Measurements from ENCODE around the gene ALG8. TPM values are rescaled to one million over a fixed set of nuclear protein-coding genes. Genes with fewer than 3 reads are reported as not detected.

Gene ALG8
- total RNA-seq, 1 experiment from 2014 or later = 188 TPM

- H3K4me1 Mint-ChIP-seq (ENCODE audit: low read depth, unreplicated experiment) = peaks cover 29% of the 10 kb centered on the region
- H3K27ac Mint-ChIP-seq (ENCODE audit: unreplicated experiment) = peak within 1 kb of the TSS; percentile 70
- BruUV-seq (replicated peaks) = no TSS peak
- Histone ChIP-seq H3K36me3 (ENCODE audit: control insufficient read depth, insufficient read depth, low read length) (no peaks in the 10 kb centered on the region), H3K4me3 (ENCODE audit: low read depth, low read length) (no peak within 1 kb of the TSS), H3K4me1 (peaks cover 31% of the 10 kb centered on the region), H3K27me3 (replicated peaks; ENCODE audit: control insufficient read depth, insufficient read depth, low read length) (no peaks in the 10 kb centered on the region), H3K9me3 (no peaks in the 10 kb centered on the region)
- TF ChIP-seq, protein P1, sequence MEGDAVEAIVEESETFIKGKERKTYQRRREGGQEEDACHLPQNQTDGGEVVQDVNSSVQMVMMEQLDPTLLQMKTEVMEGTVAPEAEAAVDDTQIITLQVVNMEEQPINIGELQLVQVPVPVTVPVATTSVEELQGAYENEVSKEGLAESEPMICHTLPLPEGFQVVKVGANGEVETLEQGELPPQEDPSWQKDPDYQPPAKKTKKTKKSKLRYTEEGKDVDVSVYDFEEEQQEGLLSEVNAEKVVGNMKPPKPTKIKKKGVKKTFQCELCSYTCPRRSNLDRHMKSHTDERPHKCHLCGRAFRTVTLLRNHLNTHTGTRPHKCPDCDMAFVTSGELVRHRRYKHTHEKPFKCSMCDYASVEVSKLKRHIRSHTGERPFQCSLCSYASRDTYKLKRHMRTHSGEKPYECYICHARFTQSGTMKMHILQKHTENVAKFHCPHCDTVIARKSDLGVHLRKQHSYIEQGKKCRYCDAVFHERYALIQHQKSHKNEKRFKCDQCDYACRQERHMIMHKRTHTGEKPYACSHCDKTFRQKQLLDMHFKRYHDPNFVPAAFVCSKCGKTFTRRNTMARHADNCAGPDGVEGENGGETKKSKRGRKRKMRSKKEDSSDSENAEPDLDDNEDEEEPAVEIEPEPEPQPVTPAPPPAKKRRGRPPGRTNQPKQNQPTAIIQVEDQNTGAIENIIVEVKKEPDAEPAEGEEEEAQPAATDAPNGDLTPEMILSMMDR (IDR thresholded peaks at IDR 0.05; ENCODE audit: insufficient read depth in 1 of 2, low read depth in 1 of 2, low read length in 1 of 2, severe bottlenecking in 1 of 2, unreplicated experiment in 1 of 2) = no peak
- H3K36me3 Mint-ChIP-seq (ENCODE audit: insufficient read depth, unreplicated experiment) = peaks cover 32% of the 10 kb centered on the region
- DNase-seq = no peak
- intact Hi-C loops (cut with micrococcal nuclease; ENCODE audit: unreplicated experiment) = loop anchor here (2.0 kb wide), 1 partner anchor 15 kb away; the partner anchor contains the start of gene NDUFC2
- ChIA-PET POLR2A (no interaction called here), CTCF (interaction anchor here (0.7 kb wide), 1 partner anchor 24 kb away, joined by 3 read pairs; no protein-coding TSS in a partner anchor)
- H3K27me3 Mint-ChIP-seq (ENCODE audit: insufficient read depth, unreplicated experiment) = no peaks in the 10 kb centered on the region
- no peak within 1 kb of the TSS for H3K4me3 Mint-ChIP-seq (ENCODE audit: unreplicated experiment)
- H3K9me3 Mint-ChIP-seq (ENCODE audit: unreplicated experiment) = no peaks in the 10 kb centered on the region
Measured at GRCh38 chr11:78063440-78064181, 75.8 kb downstream of the ALG8 start, which contains the start of gene THRSP. TSS of gene THRSP (plus strand) at chr11:78063861. CDS start at chr11:78063882, 21 bp downstream.

DNA sequence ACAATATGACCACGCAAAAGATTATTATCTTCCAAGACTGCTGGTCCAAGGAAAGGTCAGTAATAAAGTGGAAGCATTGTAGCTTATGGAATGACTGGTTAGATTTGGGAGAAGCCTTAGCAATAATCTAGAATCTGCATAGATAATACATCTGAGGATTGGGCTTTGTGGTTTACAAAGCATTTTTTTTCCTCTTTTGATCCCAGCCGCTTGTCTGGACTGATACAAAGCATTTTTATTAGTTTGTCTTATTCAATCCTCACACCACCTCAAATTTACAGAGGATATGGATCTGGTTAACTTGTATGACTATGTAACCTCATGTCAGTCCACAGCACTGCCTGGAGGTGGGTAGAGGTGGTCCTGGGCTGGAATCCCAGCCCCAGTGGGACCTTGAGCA lies 76.8 kb downstream of the ALG8 start:
- BruUV-seq (replicated peaks) = no TSS peak
- Mint-ChIP-seq H3K27ac (ENCODE audit: unreplicated experiment) (peak overlapping the region; percentile 70), H3K4me3 (ENCODE audit: unreplicated experiment) (no peak overlapping the region), H3K36me3 (ENCODE audit: insufficient read depth, unreplicated experiment) (peaks cover 22% of the 10 kb centered on the region), H3K9me3 (ENCODE audit: unreplicated experiment) (no peaks in the 10 kb centered on the region), H3K4me1 (ENCODE audit: low read depth, unreplicated experiment) (peaks cover 28% of the 10 kb centered on the region), H3K27me3 (ENCODE audit: insufficient read depth, unreplicated experiment) (no peaks in the 10 kb centered on the region)
- POLR2A ChIA-PET = interaction anchor here (0.6 to 2.0 kb wide), 2 partner anchors 15 to 77 kb away, joined by 3 to 10 read pairs; partner anchors contain the start of gene ALG8
- Histone ChIP-seq H3K4me1 (peaks cover 31% of the 10 kb centered on the region), H3K36me3 (ENCODE audit: control insufficient read depth, insufficient read depth, low read length) (no peaks in the 10 kb centered on the region), H3K4me3 (ENCODE audit: low read depth, low read length) (no peak overlapping the region), H3K9me3 (no peaks in the 10 kb centered on the region), H3K27me3 (replicated peaks; ENCODE audit: control insufficient read depth, insufficient read depth, low read length) (no peaks in the 10 kb centered on the region)
- intact Hi-C loops (cut with micrococcal nuclease; ENCODE audit: unreplicated experiment) = loop anchor here (1.0 to 2.0 kb wide), 2 partner anchors 16 to 28 kb away; partner anchors contain the start of gene NDUFC2
- CTCF ChIA-PET = interaction anchor here (0.6 kb wide), 1 partner anchor 42 kb away, joined by 3 read pairs; no protein-coding TSS in a partner anchor
- TF ChIP-seq, protein P1 (IDR thresholded peaks at IDR 0.05; ENCODE audit: insufficient read depth in 1 of 2, low read depth in 1 of 2, low read length in 1 of 2, severe bottlenecking in 1 of 2, unreplicated experiment in 1 of 2) = no peak
- DNase-seq = peak in 1 of 2 experiments; percentile 73

DNA sequence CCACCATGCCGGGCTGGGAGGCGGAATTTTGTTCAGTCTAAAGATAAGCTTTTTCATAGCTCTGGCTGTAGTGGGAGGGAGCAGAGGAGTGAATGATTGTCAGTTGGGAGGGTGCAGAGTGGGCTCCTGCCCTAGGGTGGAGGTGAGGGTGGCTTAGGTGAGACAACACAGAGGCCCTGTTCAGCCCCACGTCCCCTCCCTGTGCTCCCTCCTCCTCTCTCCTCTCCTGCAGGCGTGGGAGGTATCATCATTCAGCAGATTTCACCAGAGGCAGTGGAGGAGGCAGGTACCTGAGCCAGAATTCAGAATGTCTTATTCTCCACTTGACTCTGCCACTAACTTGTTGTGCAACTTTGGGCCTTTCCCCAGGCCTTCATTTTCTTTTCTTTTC lies 77.5 kb downstream of the ALG8 start:
- intact Hi-C loops (cut with micrococcal nuclease; ENCODE audit: unreplicated experiment) = loop anchor here (1.0 to 2.0 kb wide), 2 partner anchors 17 to 28 kb away; partner anchors contain the start of gene NDUFC2
- peak; percentile 63 to 68 for DNase-seq
- no peaks in the 10 kb centered on the region for H3K27me3 Mint-ChIP-seq (ENCODE audit: insufficient read depth, unreplicated experiment)
- Histone ChIP-seq H3K9me3 (no peaks in the 10 kb centered on the region), H3K4me3 (ENCODE audit: low read depth, low read length) (no peak overlapping the region), H3K4me1 (peaks cover 31% of the 10 kb centered on the region), H3K27me3 (replicated peaks; ENCODE audit: control insufficient read depth, insufficient read depth, low read length) (no peaks in the 10 kb centered on the region), H3K36me3 (ENCODE audit: control insufficient read depth, insufficient read depth, low read length) (no peaks in the 10 kb centered on the region)
- H3K9me3 Mint-ChIP-seq (ENCODE audit: unreplicated experiment) = no peaks in the 10 kb centered on the region
- POLR2A ChIA-PET = interaction anchor here (0.6 to 2.0 kb wide), 2 partner anchors 16 to 78 kb away, joined by 3 to 10 read pairs; partner anchors contain the start of gene ALG8
- TF ChIP-seq, protein P1 (IDR thresholded peaks at IDR 0.05; ENCODE audit: insufficient read depth in 1 of 2, low read depth in 1 of 2, low read length in 1 of 2, severe bottlenecking in 1 of 2, unreplicated experiment in 1 of 2) = no peak
- no TSS peak for BruUV-seq (replicated peaks)
- peaks cover 21% of the 10 kb centered on the region for H3K4me1 Mint-ChIP-seq (ENCODE audit: low read depth, unreplicated experiment)
- no peak overlapping the region for H3K4me3 Mint-ChIP-seq (ENCODE audit: unreplicated experiment)
- CTCF ChIA-PET = interaction anchor here (0.6 to 1.4 kb wide), 4 partner anchors 14 to 502 kb away, joined by 3 to 13 read pairs (median 3); no protein-coding TSS in a partner anchor
- H3K36me3 Mint-ChIP-seq (ENCODE audit: insufficient read depth, unreplicated experiment) = peaks cover 21% of the 10 kb centered on the region
- peak overlapping the region; percentile 70 for H3K27ac Mint-ChIP-seq (ENCODE audit: unreplicated experiment)
